H1 (cell line): ENCODE results near the gene SIRT3. TPM values are rescaled to one million over a fixed set of nuclear protein-coding genes. Genes with fewer than 3 reads are reported as not detected.
"Not testable (repeated sequence)": the region's sequence is repeated elsewhere in the genome, so short reads cannot be mapped to it uniquely, and the experiment has no call there.

Source experiments
- CTCF ChIA-PET: fragments of 300-600 bp; sonication (Branson Sonifier 250); formaldehyde crosslinking; loops from one replicate; lab custom pipeline; 2021; ENCODE audit not compliant: partially characterized antibody; lab: Charles Lee
- POLR2A ChIA-PET: fragments of 300-600 bp; sonication (Branson Sonifier 250); formaldehyde crosslinking; loops from one replicate; lab custom pipeline; 2021; ENCODE audit warnings: inconsistent platforms; ENCODE audit not compliant: partially characterized antibody; lab: Charles Lee
- DNase-seq, 2 experiments: peaks; one replicate each; pipeline versions ENCODE4 v3.0.0 to v3.0.0-alpha.2; 2010 to 2022; ENCODE audit warnings: low spot score in 2 of 2, low read depth in 1 of 2, mixed read lengths in 1 of 2
- FAIRE-seq: peaks from 2 replicates; lab custom pipeline; 2011; peaks lifted over from hg19 to GRCh38; lab: Jason Lieb, UNC
- H2AFZ ChIP-seq: 2 replicates; pipeline ENCODE4 v1.8.1; 2012; ENCODE audit warnings: low read length, inconsistent platforms
- H2AK5ac ChIP-seq: 2 replicates; pipeline ENCODE4 v1.6.1; 2013; ENCODE audit warnings: low read depth, low read length
- H2BK120ac ChIP-seq: replicated peaks from 2 replicates; pipeline ENCODE3; 2013; ENCODE audit warnings: low read depth, low read length, inconsistent platforms
- H2BK12ac ChIP-seq: 2 replicates; pipeline ENCODE4 v1.6.1; 2013; ENCODE audit warnings: low read depth, low read length
- H2BK15ac ChIP-seq: 2 replicates; pipeline ENCODE4 v1.6.1; 2013; ENCODE audit warnings: low read length
- H2BK20ac ChIP-seq: 2 replicates; pipeline ENCODE4 v1.6.1; 2013; ENCODE audit warnings: low read length
- H2BK5ac ChIP-seq: 2 replicates; pipeline ENCODE4 v1.6.1; 2013; ENCODE audit warnings: low read depth, low read length
- H3K14ac ChIP-seq: 2 replicates; pipeline ENCODE4 v1.6.1; 2013; ENCODE audit warnings: inconsistent platforms; ENCODE audit not compliant: insufficient read length
- H3K18ac ChIP-seq: 2 replicates; pipeline ENCODE4 v1.6.1; 2013; ENCODE audit warnings: low read length; ENCODE audit errors: extremely low read depth
- H3K23ac ChIP-seq: 2 replicates; pipeline ENCODE4 v1.6.1; 2013; ENCODE audit warnings: inconsistent platforms; ENCODE audit not compliant: insufficient read length
- H3K23me2 ChIP-seq: 2 replicates; pipeline ENCODE4 v1.6.1; 2013; ENCODE audit warnings: low read depth, low read length
- H3K27ac ChIP-seq: 2 replicates; pipeline ENCODE4 v1.6.1; 2011; ENCODE audit warnings: low read depth, low read length, inconsistent platforms
- H3K27me3 ChIP-seq, 4 experiments: replicated peaks in 1 of 4; 1 replicate in 1 of 4; 2 replicates in 3 of 4; pipeline versions ENCODE4 v1.6.1 to v1.8.1; 2011 to 2013; ENCODE audit warnings: low read length in 3 of 4, mild to moderate bottlenecking in 3 of 4, inconsistent platforms in 2 of 4, mixed read lengths in 2 of 4, moderate library complexity in 1 of 4; ENCODE audit not compliant: control insufficient read depth in 3 of 4, insufficient read depth in 3 of 4; ENCODE audit errors: extremely low read depth in 1 of 4
- H3K36me3 ChIP-seq, 4 experiments: 2 replicates each; pipeline versions ENCODE4 v1.6.1 to v1.8.1; 2011 to 2013; ENCODE audit warnings: mild to moderate bottlenecking in 4 of 4, low read length in 3 of 4, moderate library complexity in 2 of 4, control low read depth in 1 of 4, inconsistent platforms in 1 of 4; ENCODE audit not compliant: insufficient read depth in 4 of 4, control insufficient read depth in 2 of 4
- H3K4ac ChIP-seq: replicated peaks from 2 replicates; pipeline ENCODE3; 2013; ENCODE audit warnings: low read length, low read depth, mixed read lengths, inconsistent platforms; ENCODE audit not compliant: insufficient read length
- H3K4me1 ChIP-seq, 4 experiments: replicated peaks in 1 of 4; 1 replicate in 1 of 4; 2 replicates in 3 of 4; pipeline versions ENCODE4 v1.6.1 to v1.8.1; 2011 to 2013; ENCODE audit warnings: low read length in 3 of 4, inconsistent platforms in 2 of 4, mixed read lengths in 1 of 4; ENCODE audit not compliant: insufficient read depth in 4 of 4, control insufficient read depth in 3 of 4
- H3K4me2 ChIP-seq, 2 experiments: 2 replicates each; pipeline versions ENCODE4 v1.6.1 to v1.8.1; 2011 to 2013; ENCODE audit warnings: low read depth in 2 of 2, low read length in 2 of 2, control low read depth in 1 of 2, inconsistent platforms in 1 of 2, mild to moderate bottlenecking in 1 of 2; ENCODE audit not compliant: insufficient read depth in 1 of 2
- H3K4me3 ChIP-seq, 4 experiments: fragments of 200-600, 300-600 bp in 1 of 4; sonication (generic), shearing (Covaris generic), sonication (Bioruptor Twin) in 1 of 4; 2 replicates each; pipeline versions ENCODE4 v1.5.1 to v1.8.1; 2011 to 2016; ENCODE audit warnings: low read length in 4 of 4, low read depth in 3 of 4, control low read depth in 2 of 4, inconsistent platforms in 2 of 4, mild to moderate bottlenecking in 2 of 4, mixed read lengths in 1 of 4, moderate library complexity in 1 of 4; ENCODE audit not compliant: insufficient read depth in 2 of 4; ENCODE audit errors: extremely low read depth in 1 of 4
- H3K56ac ChIP-seq: replicated peaks from 2 replicates; pipeline ENCODE3; 2013; ENCODE audit warnings: low read depth, mild to moderate bottlenecking, mixed read lengths, low read length, inconsistent platforms; ENCODE audit not compliant: insufficient read length
- H3K79me1 ChIP-seq: 2 replicates; pipeline ENCODE4 v1.6.1; 2013; ENCODE audit warnings: low read depth, low read length, control low read depth
- H3K79me2 ChIP-seq, 2 experiments: 2 replicates each; pipeline versions ENCODE4 v1.6.1 to v1.8.1; 2012 to 2013; ENCODE audit warnings: low read length in 2 of 2, mild to moderate bottlenecking in 2 of 2, inconsistent platforms in 1 of 2; ENCODE audit not compliant: insufficient read depth in 2 of 2, control insufficient read depth in 1 of 2
- H3K9ac ChIP-seq, 4 experiments: replicated peaks in 1 of 4; 1 replicate in 1 of 4; 2 replicates in 3 of 4; pipeline versions ENCODE4 v1.6.1 to v1.8.1; 2011 to 2013; ENCODE audit warnings: low read depth in 3 of 4, low read length in 3 of 4, control low read depth in 2 of 4, mild to moderate bottlenecking in 2 of 4, moderate library complexity in 2 of 4, inconsistent platforms in 1 of 4; ENCODE audit errors: extremely low read depth in 1 of 4
- H3K9me3 ChIP-seq, 2 experiments: 2 replicates each; pipeline versions ENCODE4 v1.6.1 to v1.8.1; 2012 to 2013; ENCODE audit warnings: mild to moderate bottlenecking in 2 of 2, moderate library complexity in 2 of 2, control low read depth in 1 of 2, inconsistent platforms in 1 of 2, low read depth in 1 of 2, low read length in 1 of 2, mixed read lengths in 1 of 2; ENCODE audit not compliant: insufficient read depth in 2 of 2
- H4K20me1 ChIP-seq, 2 experiments: replicated peaks in 1 of 2; 2 replicates each; pipeline versions ENCODE3 to v1.8.1; 2011 to 2013; ENCODE audit warnings: inconsistent platforms in 2 of 2, low read length in 2 of 2, mild to moderate bottlenecking in 1 of 2; ENCODE audit not compliant: insufficient read depth in 2 of 2, control insufficient read depth in 1 of 2
- H4K5ac ChIP-seq: 2 replicates; pipeline ENCODE4 v1.6.1; 2013; ENCODE audit warnings: low read length, low read depth, mixed read lengths, inconsistent platforms; ENCODE audit not compliant: insufficient read length
- H4K8ac ChIP-seq: 2 replicates; pipeline ENCODE4 v1.8.0; 2013; ENCODE audit warnings: mild to moderate bottlenecking, moderate library complexity, low read length, inconsistent platforms; ENCODE audit not compliant: insufficient read depth; ENCODE audit errors: extremely low read depth
- H4K91ac ChIP-seq: replicated peaks from 2 replicates; pipeline ENCODE3; 2013; ENCODE audit warnings: low read length, mixed read lengths, inconsistent platforms; ENCODE audit not compliant: insufficient read length
- RNF2 ChIP-seq: fragments of 200-900, 300-1000 bp; sonication (generic); IDR thresholded peaks from 2 replicates; pipeline ENCODE4 v1.7.1; 2016; ENCODE audit warnings: borderline replicate concordance, low read depth, mild to moderate bottlenecking, antibody characterized with exemption, low read length; ENCODE audit not compliant: poor library complexity, severe bottlenecking; ENCODE audit errors: missing control alignments
- WGBS, 2 experiments: shearing (Covaris generic) in 1 of 2; methylation state at CpG; one replicate each; pipeline versions ENCODE4 v1.1.6 to v1.1.7; 2013 to 2015; ENCODE audit warnings: low lambda C conversion rate in 2 of 2, mixed read lengths in 2 of 2, inconsistent platforms in 1 of 2, low coverage in 1 of 2, missing lambda C conversion rate in 1 of 2; ENCODE audit not compliant: insufficient replicate concordance in 2 of 2, insufficient coverage in 1 of 2, insufficient read length in 1 of 2; ENCODE audit errors: extremely low coverage in 1 of 2, missing lambda C conversion rate in 1 of 2; 5-methylcytosine and 5-hydroxymethylcytosine counted together
- polyA plus RNA-seq, 7 experiments: library from polyadenylated mRNA; depleted of rRNA in 3 of 7; stranded (reverse) in 5 of 7; unstranded in 2 of 7; fragments of >200 nt in 5 of 7; fragments of 200-250 nt in 2 of 7; gene quantifications; 1 replicate in 5 of 7; 2 replicates in 1 of 7; 4 replicates in 1 of 7; pipeline versions ENCODE4 v1.2.1 to v1.2.3, GENCODE V29; 2011 to 2013; ENCODE audit warnings: missing spikeins in 2 of 7, mixed read lengths in 2 of 7
- total RNA-seq: library from RNA; stranded (reverse); fragmentation: NEBNext Ultra II Directional; extraction: Animal tissue kit (Norgen Biotek cat#: 25700); gene quantifications from 2 replicates; pipeline ENCODE4 v1.2.1, GENCODE V29; 2021

SIRT3 gene
- total and polyA plus RNA-seq, 2 of the 8 experiments (the other 6 are each of a cell fraction or from before 2014, with no cell fraction given) = 14.3 to 21.6 TPM

DNA sequence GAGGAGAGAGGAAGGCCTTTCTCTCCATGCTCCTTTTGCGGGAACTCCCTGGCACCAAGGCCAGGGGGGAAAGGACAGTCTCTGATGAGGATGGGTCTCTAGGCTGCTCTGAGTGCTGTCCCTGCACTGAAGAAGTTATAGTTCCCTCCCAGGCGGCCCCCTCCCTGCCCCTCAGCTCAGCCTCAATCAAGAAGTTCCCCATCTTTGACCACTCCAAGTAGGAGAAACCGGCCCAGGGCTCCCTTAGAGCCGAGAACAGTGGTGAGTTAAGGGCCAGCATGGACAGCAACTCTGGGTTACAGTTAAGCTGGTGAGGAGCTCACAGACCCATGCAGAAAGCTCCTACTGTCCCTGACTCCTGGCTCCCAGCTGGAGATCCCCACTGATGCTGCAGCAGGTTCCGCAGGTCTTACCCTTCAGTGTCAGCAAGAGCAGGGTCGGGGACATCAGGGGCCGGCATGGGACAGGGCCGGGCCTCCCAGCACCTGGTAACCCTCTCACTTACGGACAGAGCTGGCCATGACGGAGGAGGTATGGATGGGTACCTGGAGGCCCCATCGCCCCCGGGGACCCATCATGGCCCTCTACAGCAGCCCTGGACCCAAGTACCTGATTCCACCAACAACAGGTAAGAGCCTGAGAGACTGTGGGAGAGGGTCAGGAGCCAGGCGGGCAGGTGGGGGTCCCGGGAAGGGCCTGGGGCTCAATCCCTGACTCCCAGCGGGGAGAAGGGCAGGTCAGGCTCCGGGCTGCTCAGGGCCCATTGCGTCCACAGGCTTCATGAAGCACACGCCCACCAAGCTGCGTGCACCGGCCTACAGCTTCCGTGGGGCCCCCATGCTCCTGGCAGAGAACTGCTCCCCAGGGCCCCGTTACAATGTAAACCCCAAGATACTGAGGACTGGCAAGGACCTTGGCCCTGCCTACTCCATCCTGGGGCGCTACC, 39.1 kb downstream of the SIRT3 start (continued):
- no peak for TF ChIP-seq RNF2

DNA sequence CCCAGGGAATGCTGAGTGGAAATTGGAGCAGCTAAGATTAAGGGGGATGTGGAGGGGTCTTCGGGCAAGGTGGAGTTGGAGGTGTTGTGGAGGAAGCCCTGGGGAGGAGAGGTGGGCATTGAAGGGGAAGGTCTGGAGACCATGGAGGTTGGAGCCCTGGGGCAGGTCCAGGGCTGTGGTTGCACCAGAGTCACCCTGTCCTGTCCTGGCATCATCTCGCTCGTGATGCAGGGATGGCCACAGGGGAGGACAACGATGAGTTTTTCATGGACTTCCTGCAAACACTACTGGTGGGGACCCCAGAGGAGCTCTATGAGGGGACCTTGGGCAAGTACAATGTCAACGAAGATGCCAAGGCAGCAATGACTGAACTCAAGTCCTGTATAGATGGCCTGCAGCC, 42.7 kb downstream of the SIRT3 start:
- POLR2A ChIA-PET, H3K23me2 ChIP-seq, H3K56ac ChIP-seq, CTCF ChIA-PET, H3K9ac ChIP-seq, H2BK120ac ChIP-seq, FAIRE-seq, H4K91ac ChIP-seq, H4K20me1 ChIP-seq, H3K14ac ChIP-seq, H4K8ac ChIP-seq, H3K4ac ChIP-seq, H3K4me1 ChIP-seq, H3K4me2 ChIP-seq, H2AK5ac ChIP-seq, H2AFZ ChIP-seq, H3K79me1 ChIP-seq, H2BK12ac ChIP-seq, H3K36me3 ChIP-seq, H3K27ac ChIP-seq, H2BK20ac ChIP-seq, H3K18ac ChIP-seq, H3K27me3 ChIP-seq, H4K5ac ChIP-seq, H3K79me2 ChIP-seq, H2BK15ac ChIP-seq, H3K23ac ChIP-seq, H2BK5ac ChIP-seq, DNase-seq, H3K4me3 ChIP-seq: not testable (repeated sequence)
- peaks cover 9 to 24% of the 10 kb centered on the region in 2 experiments for H3K9me3 ChIP-seq
- WGBS, 2 experiments = 85% methylated on average over 4 of the region's 5 CpGs; no CpG with 5 or more reads in 1 of the 2 experiments
